ENCODE measurements around the gene GHDC.

GHDC gene

DNA sequence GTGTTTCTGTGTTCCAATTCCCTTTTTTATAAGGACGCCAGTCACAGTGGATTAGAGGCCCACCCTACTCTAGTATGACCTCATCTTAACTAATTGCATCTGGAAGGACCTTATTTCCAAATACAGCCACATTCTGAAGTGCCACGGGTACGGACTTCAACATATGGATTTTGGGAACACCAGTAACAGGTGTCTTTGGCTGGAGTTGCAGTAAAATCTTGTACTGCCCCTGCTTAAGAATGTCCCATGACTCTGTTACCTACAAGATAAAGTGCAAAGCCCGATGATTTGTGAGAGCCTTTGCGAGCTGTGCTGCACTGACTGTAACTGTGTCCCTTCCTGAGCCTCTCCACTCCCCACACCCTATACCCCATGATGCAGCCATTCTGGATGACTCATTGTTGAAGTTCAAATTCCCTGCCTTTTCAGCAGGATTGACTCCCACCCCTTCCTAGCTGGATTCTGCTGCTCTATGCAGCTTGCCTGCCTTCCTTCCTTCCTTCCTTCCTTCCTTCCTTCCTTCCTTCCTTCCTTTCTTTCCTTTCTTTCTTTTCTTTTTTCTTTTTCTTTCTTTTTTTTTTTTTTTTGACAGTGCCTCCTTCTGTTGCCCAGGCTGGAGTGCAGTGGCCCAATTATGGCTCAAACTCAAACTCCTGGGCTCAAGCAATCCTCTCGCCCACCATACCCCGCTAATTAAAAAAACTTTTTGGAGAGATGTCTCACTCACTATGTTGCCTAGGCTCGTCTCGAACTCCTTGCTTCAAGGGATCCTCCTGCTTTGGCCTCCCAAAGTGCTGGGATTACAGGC, 11.2 kb downstream of the GHDC start:
- no peak for DNase-seq

DNA sequence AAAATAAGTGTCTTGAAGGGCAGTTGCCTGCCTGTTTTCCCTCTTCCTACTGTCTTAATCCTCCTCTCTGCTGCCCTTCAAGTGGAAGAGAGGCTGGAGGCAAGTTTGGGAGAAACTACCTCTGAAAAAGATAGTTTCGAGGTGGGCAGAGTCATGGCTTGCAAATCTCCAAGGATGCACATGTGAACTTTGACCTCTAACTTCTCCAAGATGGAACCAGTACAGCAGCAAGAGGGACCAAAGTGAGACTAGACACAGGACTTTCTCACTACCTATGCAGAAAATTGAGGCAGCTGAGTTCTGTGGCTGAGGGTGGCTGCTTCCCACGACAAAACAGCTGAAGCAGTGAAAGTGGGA, 12.5 kb downstream of the GHDC start:
- DNase-seq, result no peak

DNA sequence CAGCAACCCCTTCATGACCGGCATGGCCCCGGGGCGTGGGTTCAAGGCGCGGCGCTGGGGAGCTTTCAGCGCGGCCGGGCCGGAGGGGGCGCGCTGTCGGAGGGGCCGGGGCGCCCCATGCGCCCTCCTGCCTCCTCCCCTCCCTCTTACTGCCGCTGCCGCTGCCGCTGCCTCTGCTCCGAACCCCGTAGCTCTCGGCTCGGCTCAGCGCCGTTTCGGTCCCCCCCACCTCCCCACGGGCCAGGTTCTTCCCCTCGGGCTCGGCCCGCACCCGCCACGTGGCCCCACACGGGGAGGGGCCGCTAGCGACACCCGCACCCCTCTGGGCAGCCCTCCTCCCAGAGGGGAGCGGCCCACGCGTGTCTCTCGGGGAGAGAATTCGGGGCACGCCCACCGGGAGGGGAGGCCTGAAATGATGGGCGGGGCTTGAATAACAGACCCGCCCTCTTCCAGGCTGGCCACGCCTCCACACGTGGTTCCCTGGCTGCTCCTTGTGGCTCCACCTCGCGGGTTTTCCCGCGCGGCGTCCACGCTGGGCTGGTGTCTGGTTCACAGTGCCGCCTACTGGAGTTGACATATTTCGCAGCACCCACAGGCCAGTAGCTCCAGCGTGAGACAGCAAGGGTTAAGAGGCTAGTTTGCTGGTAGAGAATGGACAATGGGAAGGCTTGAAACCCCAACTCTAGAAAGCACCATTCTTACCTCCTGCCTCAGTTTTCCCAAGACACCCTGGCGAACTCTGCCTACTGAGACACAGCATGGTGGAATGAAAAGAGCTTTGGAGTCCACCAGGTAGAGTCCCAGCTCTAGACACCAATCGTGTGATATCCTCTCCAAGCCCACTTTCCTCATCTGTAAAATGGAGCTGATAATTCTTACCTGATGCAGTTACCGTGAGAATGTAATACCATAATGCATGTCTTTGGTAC, 13.1 kb downstream of the GHDC start, which contains the start of gene KCNH4:
Gene KCNH4, minus strand, starts transcription at position 221 of the 929 bp plus-strand sequence. Its CDS starts 197 bp downstream, at position 24.
- peak; percentile 76 for DNase-seq

GRCh38 chr17:42180411-42180921, 13.8 kb downstream of the GHDC start:
- DNase-seq, result no peak

- DNase-seq, result no peak
These were observed 14.3 kb downstream of the GHDC start for GRCh38 chr17:42179911-42180410.

GRCh38 chr17:42179335-42179734, 15.0 kb downstream of the GHDC start:
- no peak for DNase-seq

GRCh38 chr17:42178817-42179216, 15.5 kb downstream of the GHDC start:
- DNase-seq, result no peak

GRCh38 chr17:42177684-42178083, 16.6 kb downstream of the GHDC start:
- no peak for DNase-seq

- no peak for DNase-seq
These were observed 20.0 kb downstream of the GHDC start for GRCh38 chr17:42174126-42174783.

DNA sequence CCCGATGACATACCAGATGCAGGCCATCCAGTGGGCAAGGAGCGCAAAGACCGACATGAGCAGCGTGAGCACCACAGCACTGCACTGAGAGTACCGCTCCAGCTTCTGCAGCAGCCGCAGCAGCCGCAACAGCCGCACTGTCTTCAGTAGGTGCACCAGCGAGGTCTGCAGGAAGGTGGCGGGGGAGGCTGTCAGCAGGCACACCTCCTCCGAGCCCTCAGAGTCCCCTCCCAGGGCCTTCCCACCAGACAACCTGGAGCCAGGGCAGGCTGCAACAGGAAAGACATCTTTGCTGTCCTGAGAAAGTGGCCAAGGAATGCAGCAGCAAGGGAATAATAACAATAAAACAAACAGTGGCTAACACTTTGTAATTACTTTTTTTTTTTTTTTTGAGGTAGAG, 22.5 kb downstream of the GHDC start:
- DNase-seq, result no peak

DNA sequence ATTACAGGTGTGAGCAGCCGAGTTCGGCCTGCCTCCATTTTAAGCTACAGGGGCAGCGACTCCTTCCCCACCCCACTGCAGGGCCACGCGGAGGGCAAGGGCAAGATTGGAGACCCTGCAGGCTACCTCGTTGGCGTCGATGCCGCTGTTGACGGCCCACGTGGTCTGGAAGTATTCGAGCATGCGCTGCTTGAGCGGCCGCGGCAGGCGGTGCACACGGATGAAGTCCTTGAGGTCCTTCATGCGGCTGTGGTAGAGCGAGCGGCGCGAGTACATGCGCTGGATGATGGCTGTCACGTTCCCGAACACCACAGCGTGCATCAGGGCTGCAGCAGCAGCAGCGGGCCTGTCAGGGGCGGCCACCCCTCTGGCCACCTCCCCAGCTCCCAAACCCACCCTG, 24.9 kb downstream of the GHDC start:
- DNase-seq, result no peak

- no peak for DNase-seq
These were observed 26.5 kb downstream of the GHDC start for GRCh38 chr17:42167807-42168206.

DNA sequence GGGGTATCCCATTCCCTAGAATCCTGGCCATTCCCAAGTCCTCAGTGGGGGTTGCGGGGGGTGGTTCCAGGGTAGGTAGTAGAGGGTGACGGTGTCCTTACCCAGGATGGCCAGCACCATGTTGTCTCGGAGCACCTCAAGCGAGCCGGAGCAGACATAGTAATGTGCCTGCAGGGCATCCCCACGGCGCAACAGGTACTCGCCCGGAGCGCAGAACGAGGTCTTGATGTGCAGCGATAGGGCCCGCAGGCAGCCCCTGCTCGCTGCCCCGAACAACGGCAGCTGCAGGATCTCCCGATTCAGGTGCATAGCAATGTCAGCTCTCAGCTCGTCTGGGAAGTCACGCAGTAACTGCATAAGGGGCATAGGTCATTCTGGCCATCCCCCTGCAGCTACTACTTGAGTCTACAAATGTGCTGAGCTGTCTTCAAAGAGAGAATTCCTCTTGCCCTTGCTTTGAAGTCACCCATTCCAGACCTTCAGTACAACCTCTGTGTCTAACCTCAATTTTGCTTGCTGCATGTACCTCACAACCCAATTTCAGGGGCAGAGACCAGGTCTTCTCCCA, 28.0 kb downstream of the GHDC start:
- no peak for DNase-seq

- DNase-seq, result no peak
These were observed 28.5 kb downstream of the GHDC start for GRCh38 chr17:42165751-42166150.

DNA sequence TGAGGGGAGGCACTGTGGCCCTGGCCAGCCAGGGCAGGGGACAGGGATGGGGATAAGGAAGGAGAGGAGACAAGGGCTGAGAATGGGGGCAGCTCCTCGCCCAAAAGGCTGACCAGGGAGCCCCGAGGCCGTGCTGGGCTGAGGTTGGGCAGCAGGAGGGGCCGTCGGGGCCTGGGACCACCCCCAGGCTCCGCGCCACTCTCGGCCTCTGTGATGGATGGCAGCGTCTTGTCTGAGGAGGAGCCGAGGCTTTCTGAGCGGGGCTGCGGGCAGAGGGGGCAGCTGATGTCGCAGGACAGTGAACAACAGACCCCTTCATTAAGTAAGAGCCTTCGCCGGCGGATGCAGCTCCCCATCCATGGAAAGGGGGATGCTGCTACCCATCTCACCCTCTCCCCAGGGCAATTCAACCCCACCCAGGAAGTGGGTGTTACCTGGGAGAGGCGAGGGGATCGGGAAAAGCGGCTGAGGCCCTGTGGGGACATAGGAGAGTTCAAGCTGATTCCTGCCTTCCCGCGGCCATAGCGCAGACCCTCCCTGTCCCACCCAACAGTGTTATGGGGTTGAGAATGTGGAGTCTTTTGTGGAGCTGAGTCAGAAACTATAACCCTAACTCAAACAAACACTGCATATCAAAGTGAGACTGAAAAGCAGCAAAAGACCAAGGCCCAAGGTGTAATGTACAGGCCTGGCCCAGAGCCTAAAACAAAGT, 30.4 kb downstream of the GHDC start:
- DNase-seq, result no peak

DNA sequence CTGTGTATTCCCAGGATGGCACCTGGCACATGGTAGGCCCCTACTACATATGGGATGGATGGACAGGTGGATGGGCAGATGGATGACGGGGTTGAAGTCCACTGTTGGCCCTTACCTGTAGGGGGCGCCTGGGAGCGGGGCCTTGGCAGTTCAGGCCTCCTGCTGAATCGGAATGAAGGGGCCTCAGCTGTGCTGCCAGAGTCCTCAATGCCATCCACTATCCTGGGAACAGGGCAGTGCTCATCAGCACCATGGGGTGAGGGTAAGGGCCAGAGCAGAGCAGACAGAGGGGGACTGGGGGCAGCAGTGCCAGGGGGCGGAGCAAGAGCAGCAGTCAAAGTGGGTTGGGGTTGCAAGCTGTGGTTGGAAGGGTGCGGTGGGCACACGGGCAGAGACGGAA, 31.2 kb downstream of the GHDC start:
- DNase-seq, result no peak

- DNase-seq, result no peak
These were observed 33.8 kb downstream of the GHDC start for GRCh38 chr17:42160531-42160910.

GRCh38 chr17:42159796-42160530, 34.3 kb downstream of the GHDC start:
- DNase-seq, result no peak

GRCh38 chr17:42155614-42156045, 38.7 kb downstream of the GHDC start:
- DNase-seq, result no peak

- DNase-seq, result no peak
These were observed 40.2 kb downstream of the GHDC start for GRCh38 chr17:42153919-42154742.

All from activated effector memory CD4-positive, alpha-beta T cell treated with Interleukin-2 at 50 U/mL for 16 hours (primary cell).